IMR-90 (cell line): Measurements from ENCODE around the gene PLVAP. TPM values are rescaled to one million over a fixed set of nuclear protein-coding genes. Genes with fewer than 3 reads are reported as not detected.

Experiments used
- ATAC-seq: fragments of 200-7000 bp; cut with Tn5 transposase; 2 replicates; pipeline ENCODE4 v1.9.1; 2020; ENCODE audit warnings: low read depth, mild to moderate bottlenecking, moderate library complexity
- BruUV-seq: library from RNA; stranded (reverse); fragments of 400-500 nt; replicated peaks from 2 replicates; lab custom pipeline; 2021; lab: Mats Ljungman, UMichigan
- CTCF ChIA-PET: fragments of 300-600 bp; formaldehyde crosslinking; extraction: SDS; loops from one replicate; lab custom pipeline; 2021; ENCODE audit warnings: antibody characterized with exemption; lab: Yijun Ruan, JAX
- POLR2A ChIA-PET: fragments of 300-600 bp; sonication (Branson Sonifier 250); formaldehyde crosslinking; loops from one replicate; lab custom pipeline; 2022; ENCODE audit warnings: antibody characterized with exemption; ENCODE audit not compliant: unreplicated experiment; lab: Charles Lee
- DNase-seq: peaks from one replicate; pipeline ENCODE4 v3.0.0; 2013
- H2AFZ ChIP-seq: replicated peaks from 2 replicates; pipeline ENCODE3; 2013; ENCODE audit warnings: low read length, mild to moderate bottlenecking; ENCODE audit not compliant: poor library complexity
- H2AK5ac ChIP-seq: 2 replicates; pipeline ENCODE4 v1.6.1; 2013; ENCODE audit warnings: low read depth, low read length, inconsistent platforms
- H2AK9ac ChIP-seq: replicated peaks from 2 replicates; pipeline ENCODE3; 2013; ENCODE audit warnings: mild to moderate bottlenecking, low read depth, low read length, moderate library complexity; ENCODE audit not compliant: poor library complexity
- H2BK120ac ChIP-seq: 2 replicates; pipeline ENCODE4 v1.6.1; 2013; ENCODE audit warnings: low read depth, low read length, inconsistent platforms
- H2BK15ac ChIP-seq: 3 replicates; pipeline ENCODE4 v1.6.1; 2013; ENCODE audit warnings: low read depth, low read length, inconsistent platforms
- H2BK20ac ChIP-seq: 2 replicates; pipeline ENCODE4 v1.6.1; 2013; ENCODE audit warnings: low read depth, mild to moderate bottlenecking, inconsistent platforms, low read length, moderate library complexity
- H2BK5ac ChIP-seq: 2 replicates; pipeline ENCODE4 v1.6.1; 2013; ENCODE audit warnings: mild to moderate bottlenecking, low read depth, low read length, inconsistent platforms; ENCODE audit not compliant: poor library complexity, severe bottlenecking
- H3K14ac ChIP-seq: replicated peaks from 2 replicates; pipeline ENCODE4 v1.6.1; 2013; ENCODE audit warnings: low read depth, low read length, inconsistent platforms
- H3K18ac ChIP-seq: 2 replicates; pipeline ENCODE4 v1.6.1; 2013; ENCODE audit warnings: low read depth, low read length, control low read depth
- H3K23ac ChIP-seq: 2 replicates; pipeline ENCODE4 v1.6.1; 2013; ENCODE audit warnings: low read depth, low read length, inconsistent platforms
- H3K27ac ChIP-seq: 2 replicates; pipeline ENCODE4 v1.5.1; 2013; ENCODE audit warnings: mild to moderate bottlenecking, control low read depth, low read length; ENCODE audit not compliant: insufficient read depth
- H3K27me3 ChIP-seq: 2 replicates; pipeline ENCODE4 v1.6.1; 2013; ENCODE audit warnings: low read length; ENCODE audit not compliant: control insufficient read depth, insufficient read depth
- H3K36me3 ChIP-seq: 2 replicates; pipeline ENCODE4 v1.6.1; 2013; ENCODE audit warnings: low read length, mixed read lengths; ENCODE audit not compliant: control insufficient read depth, insufficient read depth
- H3K4ac ChIP-seq: 2 replicates; pipeline ENCODE4 v1.6.1; 2013; ENCODE audit warnings: low read depth, low read length, inconsistent platforms
- H3K4me1 ChIP-seq: 2 replicates; pipeline ENCODE4 v1.6.1; 2013; ENCODE audit warnings: low read length, mixed read lengths; ENCODE audit not compliant: control insufficient read depth, insufficient read depth
- H3K4me2 ChIP-seq: 2 replicates; pipeline ENCODE4 v1.6.1; 2013; ENCODE audit warnings: low read depth, mild to moderate bottlenecking, control low read depth, low read length, moderate library complexity
- H3K4me3 ChIP-seq: 2 replicates; pipeline ENCODE4 v1.5.1; 2013; ENCODE audit warnings: low read depth, mild to moderate bottlenecking, control low read depth, low read length, moderate library complexity; ENCODE audit not compliant: insufficient read depth
- H3K56ac ChIP-seq: 2 replicates; pipeline ENCODE4 v1.6.1; 2013; ENCODE audit warnings: low read length, inconsistent platforms; ENCODE audit not compliant: insufficient read depth; ENCODE audit errors: extremely low read depth
- H3K79me1 ChIP-seq, 2 experiments: 2 replicates each; pipeline ENCODE4 v1.6.1; 2013; ENCODE audit warnings: low read length in 2 of 2, inconsistent platforms in 1 of 2, low read depth in 1 of 2
- H3K9ac ChIP-seq: 2 replicates; pipeline ENCODE4 v1.6.1; 2013; ENCODE audit warnings: low read depth, low read length, control low read depth
- H3K9me1 ChIP-seq: 2 replicates; pipeline ENCODE4 v1.6.1; 2013; ENCODE audit warnings: low read length, inconsistent platforms; ENCODE audit not compliant: insufficient read depth
- H3K9me3 ChIP-seq: 2 replicates; pipeline ENCODE4 v1.6.1; 2013; ENCODE audit warnings: low read length; ENCODE audit not compliant: control insufficient read depth, insufficient read depth
- H4K20me1 ChIP-seq: 2 replicates; pipeline ENCODE4 v1.6.1; 2013; ENCODE audit warnings: low read length, inconsistent platforms; ENCODE audit not compliant: insufficient read depth
- H4K5ac ChIP-seq: 2 replicates; pipeline ENCODE4 v1.6.1; 2013; ENCODE audit warnings: mild to moderate bottlenecking, low read depth, low read length, control low read depth
- H4K8ac ChIP-seq, 2 experiments: 2 replicates each; pipeline ENCODE4 v1.6.1; 2013; ENCODE audit warnings: low read depth in 2 of 2, low read length in 2 of 2, control low read depth in 1 of 2, inconsistent platforms in 1 of 2
- H4K91ac ChIP-seq: 2 replicates; pipeline ENCODE4 v1.6.1; 2013; ENCODE audit warnings: low read depth, low read length, inconsistent platforms; ENCODE audit not compliant: insufficient read depth
- BHLHE40 ChIP-seq: fragments of 150-350 bp; IDR thresholded peaks from 2 replicates; pipeline ENCODE4 v1.6.1; 2016; ENCODE audit warnings: mild to moderate bottlenecking, low read depth, low read length
- CEBPB ChIP-seq: IDR thresholded peaks from 2 replicates; pipeline ENCODE4 v1.6.1; 2012; ENCODE audit warnings: low read depth, low read length, improper control_type of control experiment
- CHD1 ChIP-seq: IDR thresholded peaks from 2 replicates; pipeline ENCODE4 v1.6.1; 2012; ENCODE audit warnings: low read depth, low read length, improper control_type of control experiment
- CTCF ChIP-seq: conservative IDR thresholded peaks from 2 replicates; pipeline ENCODE4 v1.5.1; 2012; ENCODE audit warnings: mild to moderate bottlenecking, low read depth, low read length, improper control_type of control experiment
- ELK1 ChIP-seq: fragments of 150-350 bp; IDR thresholded peaks from 2 replicates; pipeline ENCODE4 v1.6.1; 2016; ENCODE audit warnings: low read depth, mild to moderate bottlenecking, low read length, moderate library complexity, borderline replicate concordance
- FOS ChIP-seq: fragments of 150-350 bp; IDR thresholded peaks from 2 replicates; pipeline ENCODE4 v1.6.1; 2016; ENCODE audit warnings: low read depth, low read length
- MAFK ChIP-seq: IDR thresholded peaks from 2 replicates; pipeline ENCODE4 v1.6.1; 2012; ENCODE audit warnings: low read depth, low read length, improper control_type of control experiment
- MAZ ChIP-seq: IDR thresholded peaks from 2 replicates; pipeline ENCODE4 v1.6.1; 2012; ENCODE audit warnings: low read depth, mild to moderate bottlenecking, low read length, improper control_type of control experiment, moderate library complexity, borderline replicate concordance
- MXI1 ChIP-seq: IDR thresholded peaks from 2 replicates; pipeline ENCODE4 v1.6.1; 2012; ENCODE audit warnings: low read depth, mild to moderate bottlenecking, low read length, moderate library complexity, borderline replicate concordance
- NFE2L2 ChIP-seq: fragments of 150-350 bp; IDR thresholded peaks from 2 replicates; pipeline ENCODE4 v1.6.1; 2016; ENCODE audit warnings: low read depth, mild to moderate bottlenecking, low read length
- POLR2A ChIP-seq: IDR thresholded peaks from 2 replicates; pipeline ENCODE4 v1.6.1; 2012; ENCODE audit warnings: mild to moderate bottlenecking, low read depth, low read length
- RCOR1 ChIP-seq: IDR thresholded peaks from 2 replicates; pipeline ENCODE4 v1.6.1; 2012; ENCODE audit warnings: mild to moderate bottlenecking, low read length, improper control_type of control experiment; ENCODE audit not compliant: insufficient replicate concordance
- RFX5 ChIP-seq: IDR thresholded peaks from 2 replicates; pipeline ENCODE4 v1.8.0; 2012; ENCODE audit warnings: low read depth, mild to moderate bottlenecking, low read length, moderate library complexity
- SMC3 ChIP-seq: fragments of 150-350 bp; IDR thresholded peaks from 2 replicates; pipeline ENCODE4 v1.6.1; 2016; ENCODE audit warnings: low read depth, mild to moderate bottlenecking, antibody characterized with exemption, low read length, moderate library complexity
- USF2 ChIP-seq: fragments of 150-350 bp; IDR thresholded peaks from 2 replicates; pipeline ENCODE4 v1.6.1; 2017; ENCODE audit warnings: mild to moderate bottlenecking, antibody characterized with exemption, low read length, low read depth
- WGBS, 2 experiments: methylation state at CpG; one replicate each; pipeline versions ENCODE4 v1.1.5 to v1.1.7; 2013; ENCODE audit warnings: missing lambda C conversion rate in 2 of 2; ENCODE audit not compliant: insufficient read length in 1 of 2; ENCODE audit errors: extremely low coverage in 2 of 2; 5-methylcytosine and 5-hydroxymethylcytosine counted together
- dilution Hi-C: fragments of 300-500 bp; cut with HindIII; formaldehyde crosslinking; loops from one replicate; pipeline ENCODE4 v1.14.3; 2018; ENCODE audit warnings: low sequenced_read_pairs; ENCODE audit not compliant: unreplicated experiment
- in situ Hi-C: fragments of 300-500 bp; cut with MboI; formaldehyde crosslinking; loops from 3 replicates; pipeline ENCODE4 v1.14.3; 2019; ENCODE audit warnings: low sequenced_read_pairs, inconsistent platforms, mixed read lengths
- intact Hi-C: fragments of 100-400 bp; cut with micrococcal nuclease; formaldehyde crosslinking; loops from 2 replicates; pipeline ENCODE4 v1.10.0; 2022
- polyA plus RNA-seq, 3 experiments: library from polyadenylated mRNA; depleted of rRNA; stranded (reverse); fragments of >200 nt; gene quantifications; 2 replicates each; pipeline ENCODE4 v1.2.3, GENCODE V29; 2012; ENCODE audit warnings: low replicate concordance in 1 of 3
- total RNA-seq: library from RNA; depleted of rRNA; stranded (reverse); fragments of >200 nt; gene quantifications from 2 replicates; pipeline ENCODE4 v1.2.3, GENCODE V29; 2012

Gene PLVAP
- total and polyA plus RNA-seq, 2 of the 4 experiments (the other 2 are of a cell fraction): not detected

GRCh38 chr19:17359905-17360800 lies 17.0 kb downstream of the PLVAP start:
- intact Hi-C loops: no loop called here
- DNase-seq (no peak), ATAC-seq (no peak)
- Histone ChIP-seq H2AFZ (no peak overlapping the region), H3K4ac (no peak overlapping the region), H3K9me3 (no peaks in the 10 kb centered on the region), H3K79me1 (no peaks in the 10 kb centered on the region), H3K27ac (no peak overlapping the region), H3K27me3 (peaks cover 6% of the 10 kb centered on the region), H3K56ac (no peak overlapping the region), H2BK120ac (no peak overlapping the region), H4K8ac (no peak overlapping the region), H3K36me3 (no peaks in the 10 kb centered on the region), H3K4me1 (no peaks in the 10 kb centered on the region), H2AK9ac (no peak overlapping the region), H4K91ac (no peak overlapping the region), H3K14ac (no peak overlapping the region), H2BK5ac (no peak overlapping the region), H3K18ac (no peak overlapping the region), H3K4me3 (no peak overlapping the region), H2AK5ac (no peak overlapping the region), H4K5ac (no peak overlapping the region), H3K9me1 (no peaks in the 10 kb centered on the region), H3K9ac (no peak overlapping the region), H2BK15ac (no peak overlapping the region), H3K23ac (no peak overlapping the region), H2BK20ac (no peak overlapping the region), H3K4me2 (no peak overlapping the region), H4K20me1 (no peaks in the 10 kb centered on the region)
- no TSS peak for BruUV-seq
- POLR2A ChIA-PET: interaction anchor here (0.6 kb wide), 1 partner anchor 907 kb away, joined by 3 read pairs; no protein-coding TSS in a partner anchor
- in situ Hi-C loops: no loop called here
- dilution Hi-C loops: no loop called here
- CTCF ChIA-PET: no interaction called here
- WGBS, 2 experiments: 43% methylated on average over 1 of the region's 6 CpGs; no CpG with 5 or more reads in 1 of the 2 experiments
- no peak for TF ChIP-seq CEBPB
- TF ChIP-seq RFX5: no peak
- TF ChIP-seq BHLHE40: no peak
- TF ChIP-seq MAFK: no peak
- no peak for TF ChIP-seq SMC3
- TF ChIP-seq POLR2A: no peak
- no peak for TF ChIP-seq MXI1
- TF ChIP-seq MAZ: no peak
- no peak for TF ChIP-seq ELK1
- TF ChIP-seq CHD1: no peak
- no peak for TF ChIP-seq USF2
- TF ChIP-seq FOS: no peak
- no peak for TF ChIP-seq RCOR1
- no peak for TF ChIP-seq CTCF
- TF ChIP-seq NFE2L2: no peak
